SU-DHL-6 (cell line): ENCODE results near the gene CFAP410.

Experiments used
- H2AFZ ChIP-seq: fragments of 200-600 bp; sonication (generic); 2 replicates; pipeline ENCODE4 v1.6.1; 2014; ENCODE audit warnings: low read depth, mild to moderate bottlenecking, moderate library complexity, mixed read lengths, antibody characterized with exemption, low read length; ENCODE audit not compliant: severe bottlenecking
- H3F3A ChIP-seq: fragments of 200-600 bp; shearing (Covaris generic); 2 replicates; pipeline ENCODE4 v1.6.0; 2016; ENCODE audit warnings: antibody characterized with exemption, mild to moderate bottlenecking; ENCODE audit not compliant: insufficient read depth
- H3K27ac ChIP-seq: fragments of 200-600 bp; sonication (generic); 2 replicates; pipeline ENCODE4 v1.5.1; 2016; ENCODE audit warnings: low read depth, mild to moderate bottlenecking, low read length, moderate library complexity, mixed read lengths
- H3K27me3 ChIP-seq: fragments of 200-600 bp; sonication (generic), shearing (Covaris generic); 2 replicates; pipeline ENCODE4 v1.6.0; 2014; ENCODE audit warnings: mild to moderate bottlenecking, low read length
- H3K36me3 ChIP-seq: fragments of 200-600 bp; sonication (generic); 2 replicates; pipeline ENCODE4 v1.6.1; 2014; ENCODE audit warnings: mild to moderate bottlenecking, low read length, mixed read lengths
- H3K4me2 ChIP-seq: fragments of 300-600, 200-600 bp; shearing (Covaris generic), sonication (generic); 2 replicates; pipeline ENCODE4 v1.6.0; 2014; ENCODE audit warnings: low read length, low read depth, mild to moderate bottlenecking; ENCODE audit not compliant: poor library complexity, severe bottlenecking
- H3K4me3 ChIP-seq: fragments of 200-600 bp; sonication (generic); 2 replicates; pipeline ENCODE4 v1.5.1; 2014; ENCODE audit warnings: antibody characterized with exemption, low read length, mild to moderate bottlenecking, mixed read lengths; ENCODE audit not compliant: insufficient read depth, poor library complexity, severe bottlenecking
- H3K79me2 ChIP-seq: fragments of 200-600 bp; sonication (generic); 2 replicates; pipeline ENCODE4 v1.6.1; 2014; ENCODE audit warnings: mild to moderate bottlenecking, low read length, moderate library complexity; ENCODE audit not compliant: insufficient read depth
- H3K9ac ChIP-seq: fragments of 200-600 bp; sonication (generic); 2 replicates; pipeline ENCODE4 v1.7.0; 2014; ENCODE audit warnings: mild to moderate bottlenecking, low read length
- H3K9me2 ChIP-seq: fragments of 200-600 bp; sonication (generic); replicated peaks from 2 replicates; pipeline ENCODE4 v1.6.1; 2014; ENCODE audit warnings: low read length; ENCODE audit not compliant: insufficient read depth
- H3K9me3 ChIP-seq: fragments of 200-600 bp; sonication (generic); 2 replicates; pipeline ENCODE4 v1.6.1; 2014; ENCODE audit warnings: low read length, mixed read lengths; ENCODE audit not compliant: insufficient read depth
- H4K20me1 ChIP-seq: fragments of 200-600 bp; sonication (generic); 2 replicates; pipeline ENCODE4 v1.6.1; 2014; ENCODE audit warnings: low read depth, mild to moderate bottlenecking, antibody characterized with exemption, low read length, moderate library complexity, mixed read lengths
- CTCF ChIP-seq: fragments of 200-600 bp; sonication (generic); IDR thresholded peaks from one replicate; pipeline ENCODE4 v1.5.1; 2017; ENCODE audit warnings: antibody characterized with exemption, mild to moderate bottlenecking, low read length, moderate library complexity; ENCODE audit not compliant: insufficient read depth, poor library complexity, severe bottlenecking
- EZH2phosphoT487 ChIP-seq: fragments of 200-600 bp; sonication (generic), shearing (Covaris generic); conservative IDR thresholded peaks from 2 replicates; pipeline ENCODE4 v1.6.1; 2018; ENCODE audit warnings: mild to moderate bottlenecking, antibody characterized with exemption, low read length, moderate library complexity, mixed read lengths

CFAP410 gene

GRCh38 chr21:44300262-44300959 is 38.8 kb downstream of the CFAP410 start:
- Histone ChIP-seq H3K79me2 (peaks cover 27% of the 10 kb centered on the region), H4K20me1 (no peaks in the 10 kb centered on the region; the same call in 1 of the 2 replicates), H3K27me3 (no peaks in the 10 kb centered on the region), H2AFZ (no peak overlapping the region), H3K9me2 (no peaks in the 10 kb centered on the region), H3K4me3 (peak overlapping the region; percentile 72), H3K9ac (peak overlapping the region; percentile 72), H3K27ac (peak overlapping the region; percentile 74), H3K9me3 (no peaks in the 10 kb centered on the region), H3K36me3 (no peaks in the 10 kb centered on the region), H3K4me2 (peak overlapping the region; percentile 63), H3F3A (peaks cover 6% of the 10 kb centered on the region)
- TF ChIP-seq EZH2phosphoT487 (no peak), CTCF (no peak)

GRCh38 chr21:44299458-44300261 is 39.5 kb downstream of the CFAP410 start, which contains the start of gene PFKL:
PFKL (plus strand) TSS chr21:44300053; CDS start chr21:44300106, 53 bp downstream.
- H4K20me1 ChIP-seq: no peaks in the 10 kb centered on the region; the same call in 1 of the 2 replicates
- peaks cover 27% of the 10 kb centered on the region for H3K79me2 ChIP-seq
- peaks cover 6% of the 10 kb centered on the region for H3F3A ChIP-seq
- H2AFZ ChIP-seq: peak within 1 kb of the TSS; percentile 55
- no peaks in the 10 kb centered on the region for H3K9me3 ChIP-seq
- H3K27ac ChIP-seq: peak within 1 kb of the TSS; percentile 74
- peak within 1 kb of the TSS; percentile 91 for H3K4me2 ChIP-seq
- no peaks in the 10 kb centered on the region for H3K27me3 ChIP-seq
- no peaks in the 10 kb centered on the region for H3K36me3 ChIP-seq
- TF ChIP-seq CTCF (no peak), EZH2phosphoT487 (no peak)
- H3K4me3 ChIP-seq: peak within 1 kb of the TSS; percentile 72
- H3K9me2 ChIP-seq: no peaks in the 10 kb centered on the region
- peak within 1 kb of the TSS; percentile 72 for H3K9ac ChIP-seq

- Histone ChIP-seq H3K27me3 (no peaks in the 10 kb centered on the region), H3K36me3 (no peaks in the 10 kb centered on the region), H3K9ac (peak overlapping the region; percentile 72), H3K4me2 (peak overlapping the region; percentile 91), H4K20me1 (no peaks in the 10 kb centered on the region; the same call in 1 of the 2 replicates), H3F3A (peaks cover 6% of the 10 kb centered on the region), H3K79me2 (peaks cover 27% of the 10 kb centered on the region), H3K9me3 (no peaks in the 10 kb centered on the region), H3K9me2 (no peaks in the 10 kb centered on the region), H3K27ac (peak overlapping the region; percentile 74), H2AFZ (peak overlapping the region; percentile 55), H3K4me3 (peak overlapping the region; percentile 72)
- TF ChIP-seq CTCF: no peak
- no peak for TF ChIP-seq EZH2phosphoT487
Measured at GRCh38 chr21:44299085-44299457, 40.1 kb downstream of the CFAP410 start.
